22Rv1 (cell line): ENCODE data around the gene CCDC178.

Experiments used
- ZFX ChIP-seq: fragments of 450-650 bp; IDR thresholded peaks from 2 replicates; pipeline ENCODE4 v1.6.1; 2017; ENCODE audit warnings: antibody characterized with exemption, borderline replicate concordance
- TF ChIP-seq, protein P1 (sequence below): fragments of 450-650 bp; IDR thresholded peaks from 2 replicates; pipeline ENCODE4 v1.5.1; 2017; ENCODE audit warnings: mild to moderate bottlenecking

GRCh38 chr18:33099626-33100025 lies 340.9 kb downstream of the CCDC178 start:
- TF ChIP-seq, protein P1, sequence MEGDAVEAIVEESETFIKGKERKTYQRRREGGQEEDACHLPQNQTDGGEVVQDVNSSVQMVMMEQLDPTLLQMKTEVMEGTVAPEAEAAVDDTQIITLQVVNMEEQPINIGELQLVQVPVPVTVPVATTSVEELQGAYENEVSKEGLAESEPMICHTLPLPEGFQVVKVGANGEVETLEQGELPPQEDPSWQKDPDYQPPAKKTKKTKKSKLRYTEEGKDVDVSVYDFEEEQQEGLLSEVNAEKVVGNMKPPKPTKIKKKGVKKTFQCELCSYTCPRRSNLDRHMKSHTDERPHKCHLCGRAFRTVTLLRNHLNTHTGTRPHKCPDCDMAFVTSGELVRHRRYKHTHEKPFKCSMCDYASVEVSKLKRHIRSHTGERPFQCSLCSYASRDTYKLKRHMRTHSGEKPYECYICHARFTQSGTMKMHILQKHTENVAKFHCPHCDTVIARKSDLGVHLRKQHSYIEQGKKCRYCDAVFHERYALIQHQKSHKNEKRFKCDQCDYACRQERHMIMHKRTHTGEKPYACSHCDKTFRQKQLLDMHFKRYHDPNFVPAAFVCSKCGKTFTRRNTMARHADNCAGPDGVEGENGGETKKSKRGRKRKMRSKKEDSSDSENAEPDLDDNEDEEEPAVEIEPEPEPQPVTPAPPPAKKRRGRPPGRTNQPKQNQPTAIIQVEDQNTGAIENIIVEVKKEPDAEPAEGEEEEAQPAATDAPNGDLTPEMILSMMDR, result no peak
- no peak for TF ChIP-seq ZFX
